A204.1 (cell line): ENCODE results near the gene TCP11L1.
"Not testable (repeated sequence)": the region's sequence is repeated elsewhere in the genome, so short reads cannot be mapped to it uniquely, and the experiment has no call there.

Experiments
- FAIRE-seq: peaks from 2 replicates; lab custom pipeline; 2012; peaks lifted over from hg19 to GRCh38; lab: Jason Lieb, UNC

The TCP11L1 gene

DNA sequence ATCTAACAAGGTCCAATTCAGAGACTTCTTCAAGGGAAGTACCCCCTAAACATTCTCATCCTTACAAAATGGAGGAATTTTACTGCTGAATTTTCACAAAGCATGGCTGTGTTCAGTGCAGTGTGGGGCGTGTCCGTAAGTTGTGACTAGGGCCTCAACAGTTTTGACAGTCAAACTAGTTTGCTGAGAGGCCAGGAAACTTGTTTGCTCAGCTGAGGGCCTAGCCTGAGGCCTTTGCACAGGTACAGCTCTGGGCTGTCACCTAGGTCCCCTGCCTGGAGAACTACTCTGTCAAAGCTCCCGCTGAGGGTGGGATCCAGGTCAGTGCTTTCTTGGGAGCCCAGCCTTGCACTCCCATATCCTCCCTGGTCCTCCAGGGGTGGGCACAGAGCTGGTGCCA, 27.9 kb downstream of the TCP11L1 start:
- no peak for FAIRE-seq

DNA sequence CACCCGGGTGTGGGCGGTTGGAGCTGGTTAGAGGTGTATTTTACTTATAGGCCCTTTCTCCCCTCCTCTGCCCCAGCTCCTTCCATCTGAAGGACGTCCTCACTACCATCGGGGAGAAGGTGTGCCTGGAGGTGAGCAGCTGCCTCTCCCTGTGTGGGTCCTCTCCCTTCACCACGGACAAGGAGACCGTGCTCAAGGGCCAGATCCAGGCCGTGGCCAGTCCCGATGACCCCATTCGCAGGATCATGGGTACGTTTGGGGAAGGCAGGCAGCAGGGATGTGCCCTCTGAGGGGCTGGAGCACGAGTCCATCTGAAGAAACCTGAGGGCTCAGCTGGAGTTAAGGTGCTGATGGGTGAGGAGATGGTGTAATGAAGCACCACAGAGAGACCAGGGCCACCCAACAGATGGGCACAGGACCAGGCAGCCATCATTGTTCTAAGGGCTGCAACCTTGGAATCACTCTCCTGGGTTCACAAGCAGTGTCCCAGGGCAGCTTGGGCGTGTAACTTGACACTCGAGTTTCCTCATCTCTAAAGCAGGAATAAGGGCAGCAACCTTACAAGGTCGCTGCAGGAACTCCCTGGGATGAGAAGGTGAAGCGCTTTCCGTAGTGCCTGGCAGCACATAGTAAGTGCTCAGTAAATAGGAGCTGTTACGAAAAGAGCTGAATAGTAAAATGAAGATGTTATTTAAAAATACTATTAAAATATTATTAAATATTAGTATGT, 29.4 kb downstream of the TCP11L1 start:
- FAIRE-seq = no peak

DNA sequence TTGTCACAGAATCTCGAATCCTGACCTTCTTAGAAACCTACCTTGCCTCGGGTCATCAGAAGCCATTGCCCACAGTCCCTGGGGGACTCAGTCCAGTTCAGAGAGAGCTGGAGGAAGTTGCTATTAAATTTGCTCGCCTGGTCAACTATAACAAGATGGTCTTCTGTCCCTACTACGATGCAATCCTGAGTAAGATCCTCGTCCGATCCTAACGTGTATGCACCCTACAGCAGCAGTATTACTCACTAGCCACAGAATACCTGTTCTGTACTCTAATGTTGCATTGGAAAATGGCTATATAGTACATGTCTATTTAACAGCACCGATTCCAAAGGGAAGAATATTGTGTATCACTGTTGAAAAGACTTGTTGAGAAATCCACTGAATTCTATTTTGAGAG, 33.1 kb downstream of the TCP11L1 start:
- FAIRE-seq = no peak

DNA sequence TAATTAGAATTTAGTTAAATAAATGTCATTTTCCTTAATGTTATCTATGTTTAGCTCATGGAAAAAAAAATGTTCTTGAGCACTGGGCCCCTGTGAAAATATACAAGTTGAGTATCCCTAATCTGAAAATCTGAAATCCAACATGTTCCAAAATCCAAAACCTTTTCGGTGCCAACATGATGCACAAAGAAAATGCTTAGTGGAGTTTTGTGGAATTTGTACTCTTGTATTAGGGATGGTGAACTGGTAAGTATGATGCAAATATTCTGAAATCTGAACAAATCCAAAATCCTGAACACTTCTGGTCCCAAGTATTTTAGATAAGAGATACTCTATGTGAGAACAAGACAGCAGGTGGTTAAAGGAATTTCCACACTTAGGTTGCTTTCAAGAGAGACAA, 44.5 kb downstream of the TCP11L1 start:
- FAIRE-seq = no peak

DNA sequence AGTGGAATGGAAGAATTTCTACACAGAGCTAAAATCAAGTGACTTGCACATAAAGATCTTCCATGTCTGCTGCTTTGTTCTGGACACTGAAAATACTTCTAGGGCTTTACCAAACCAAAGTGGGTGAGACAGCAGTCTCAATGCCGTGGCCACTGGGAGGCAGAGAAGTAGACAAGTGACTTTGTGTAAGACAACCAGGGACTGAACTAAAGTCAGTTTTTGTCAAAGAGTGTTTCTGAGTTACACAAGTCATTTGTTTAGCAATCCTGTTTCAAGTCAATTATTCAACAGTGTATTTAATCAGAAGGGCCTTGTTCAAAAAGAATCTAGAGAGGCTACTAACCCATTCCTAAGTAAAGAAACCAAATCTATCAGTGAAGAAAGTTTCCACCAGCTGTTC, 46.6 kb downstream of the TCP11L1 start:
- no peak for FAIRE-seq

DNA sequence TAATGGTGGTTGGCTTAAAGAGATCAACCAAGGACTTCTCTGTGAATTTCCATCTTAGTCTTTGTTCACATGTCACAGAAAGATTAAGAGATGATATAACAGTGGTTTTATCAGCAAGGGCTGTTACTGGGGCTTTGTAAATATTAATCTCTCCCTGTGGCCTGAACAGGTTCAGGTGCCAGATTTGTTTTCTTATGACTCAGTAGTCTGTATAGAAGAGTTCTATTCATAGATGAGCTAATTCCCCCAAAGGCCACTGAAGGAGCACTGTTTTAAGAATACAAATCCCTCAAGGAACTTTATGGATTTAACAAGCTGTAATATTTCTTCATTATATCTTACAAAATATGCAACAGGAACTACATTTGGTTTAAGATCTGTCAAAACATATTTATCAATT, 50.4 kb downstream of the TCP11L1 start:
- no peak for FAIRE-seq

DNA sequence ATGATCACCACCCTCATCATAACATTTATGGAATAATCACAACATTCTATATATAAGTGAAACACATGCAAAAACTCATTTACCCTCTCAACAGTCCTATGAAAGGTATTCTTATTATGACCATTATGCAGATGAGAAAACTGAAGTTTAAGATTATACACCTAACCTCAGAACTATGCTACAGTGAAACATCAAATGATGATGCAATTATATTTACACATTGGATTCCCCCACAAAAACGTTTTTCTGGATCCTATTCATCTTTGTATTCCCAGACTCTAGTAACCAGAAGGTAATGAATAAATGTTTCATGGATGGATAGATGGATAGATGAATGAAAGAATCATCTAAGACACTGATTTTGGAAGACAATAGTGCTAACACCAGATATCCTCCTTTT, 54.8 kb downstream of the TCP11L1 start:
- FAIRE-seq = no peak

DNA sequence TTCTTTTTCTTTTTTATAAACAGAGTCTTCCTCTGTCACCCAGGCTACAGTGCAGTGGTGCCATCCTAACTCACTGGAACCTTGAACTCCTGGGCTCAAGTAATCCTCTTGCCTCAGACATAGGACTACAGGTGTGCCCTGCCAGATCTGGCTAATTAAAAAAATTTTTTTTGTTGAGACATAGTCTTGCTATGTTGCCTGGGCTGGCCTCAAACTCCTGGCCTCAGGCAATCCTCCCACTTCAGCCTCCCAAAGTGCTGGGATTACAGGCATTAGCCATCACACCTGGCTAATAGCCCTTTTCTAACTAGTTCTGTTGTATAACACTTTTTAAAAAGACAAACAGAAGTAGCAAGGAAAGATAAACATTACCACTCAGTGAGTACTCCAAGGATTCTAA, 64.5 kb downstream of the TCP11L1 start:
- FAIRE-seq = no peak

DNA sequence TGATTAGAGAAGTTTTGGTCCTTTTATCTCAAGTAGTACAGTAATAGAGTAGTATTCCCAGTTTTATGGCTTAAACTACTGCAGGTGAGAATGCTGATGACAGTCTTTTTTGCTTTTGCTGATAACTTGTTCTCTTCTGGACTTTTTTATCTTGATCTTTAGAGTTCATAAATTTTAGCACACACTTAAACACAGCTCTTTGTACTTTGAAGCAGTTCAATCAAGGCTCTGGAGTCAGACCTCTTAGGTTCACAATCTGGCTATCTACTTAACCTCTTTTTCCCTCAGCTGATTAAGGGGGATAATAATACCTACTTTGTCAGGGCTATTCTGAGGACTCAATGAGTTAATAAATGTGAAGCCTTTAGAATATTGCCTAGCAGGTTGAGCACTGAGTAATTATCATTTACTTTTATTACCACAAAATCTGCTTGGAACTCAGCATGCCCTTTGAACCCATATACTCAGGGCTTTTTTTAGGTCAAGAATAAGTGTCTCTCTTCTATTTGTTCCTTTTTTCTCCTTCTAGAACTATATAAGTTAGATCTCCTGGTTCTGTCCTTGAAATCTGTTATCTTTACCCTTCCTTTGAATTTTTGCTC, 70.0 kb downstream of the TCP11L1 start:
- no peak for FAIRE-seq

DNA sequence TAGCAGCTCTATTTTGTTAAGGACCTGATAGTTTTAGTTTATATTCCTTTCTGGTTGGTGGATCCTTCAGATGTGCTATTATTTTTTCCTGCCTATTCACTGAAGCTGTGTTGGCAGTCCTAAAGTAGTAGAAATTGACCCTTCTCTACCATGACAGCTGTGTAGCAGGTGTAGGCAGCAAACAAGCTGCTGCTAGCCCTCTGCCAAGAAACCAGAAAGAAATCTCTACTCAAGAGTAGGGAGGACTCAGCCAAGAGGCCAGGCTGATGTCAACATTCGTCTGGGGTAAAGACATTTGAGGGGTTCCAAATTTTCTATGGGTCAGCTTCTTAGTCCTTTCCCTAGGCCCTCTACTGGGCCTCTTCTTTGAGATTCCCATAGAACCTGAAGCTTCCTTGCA, 70.7 kb downstream of the TCP11L1 start:
- FAIRE-seq = no peak

DNA sequence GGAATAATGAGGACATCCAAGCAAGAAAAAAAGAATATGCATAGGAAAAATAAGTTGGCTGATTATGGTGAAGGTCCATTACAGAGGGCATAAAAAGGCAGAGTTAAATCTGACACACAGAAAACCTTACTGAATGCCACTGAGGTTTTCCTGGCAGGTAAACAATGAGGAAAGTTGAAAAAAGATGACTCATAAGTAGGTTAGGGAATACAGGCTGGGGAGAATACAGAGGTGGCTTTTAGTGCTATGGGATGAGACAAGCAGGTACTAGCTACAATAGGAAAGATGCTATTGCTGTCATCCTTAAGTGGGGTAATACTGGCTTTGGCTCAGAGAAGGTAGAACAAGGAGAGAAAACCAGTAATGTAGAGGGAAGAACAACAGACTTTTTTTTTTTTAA, 77.2 kb downstream of the TCP11L1 start:
- FAIRE-seq = no peak

DNA sequence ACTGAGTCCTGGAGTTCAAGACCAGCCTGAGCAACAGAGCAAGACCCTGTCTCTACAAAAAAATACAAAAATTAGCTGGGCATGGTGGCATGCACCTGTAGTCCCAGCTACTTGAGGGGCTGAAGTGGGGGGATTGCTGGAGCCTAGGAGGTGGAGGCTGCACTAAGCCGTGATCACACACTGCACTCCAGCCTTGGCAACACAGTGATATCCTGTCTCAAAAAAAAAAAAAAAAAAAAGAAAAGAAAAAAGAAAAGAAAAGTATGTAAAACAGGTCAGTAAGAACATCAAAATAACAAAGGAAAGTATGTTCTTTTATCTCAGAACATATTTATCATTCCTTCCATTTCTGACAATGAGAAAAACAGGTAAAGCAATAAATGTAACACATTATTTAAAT, 83.3 kb downstream of the TCP11L1 start:
- not testable (repeated sequence) for FAIRE-seq
